ENCODE results near the gene SLC2A3.
"Not testable (repeated sequence)": the region's sequence is repeated elsewhere in the genome, so short reads cannot be mapped to it uniquely, and the experiment has no call there.

Gene SLC2A3

DNA sequence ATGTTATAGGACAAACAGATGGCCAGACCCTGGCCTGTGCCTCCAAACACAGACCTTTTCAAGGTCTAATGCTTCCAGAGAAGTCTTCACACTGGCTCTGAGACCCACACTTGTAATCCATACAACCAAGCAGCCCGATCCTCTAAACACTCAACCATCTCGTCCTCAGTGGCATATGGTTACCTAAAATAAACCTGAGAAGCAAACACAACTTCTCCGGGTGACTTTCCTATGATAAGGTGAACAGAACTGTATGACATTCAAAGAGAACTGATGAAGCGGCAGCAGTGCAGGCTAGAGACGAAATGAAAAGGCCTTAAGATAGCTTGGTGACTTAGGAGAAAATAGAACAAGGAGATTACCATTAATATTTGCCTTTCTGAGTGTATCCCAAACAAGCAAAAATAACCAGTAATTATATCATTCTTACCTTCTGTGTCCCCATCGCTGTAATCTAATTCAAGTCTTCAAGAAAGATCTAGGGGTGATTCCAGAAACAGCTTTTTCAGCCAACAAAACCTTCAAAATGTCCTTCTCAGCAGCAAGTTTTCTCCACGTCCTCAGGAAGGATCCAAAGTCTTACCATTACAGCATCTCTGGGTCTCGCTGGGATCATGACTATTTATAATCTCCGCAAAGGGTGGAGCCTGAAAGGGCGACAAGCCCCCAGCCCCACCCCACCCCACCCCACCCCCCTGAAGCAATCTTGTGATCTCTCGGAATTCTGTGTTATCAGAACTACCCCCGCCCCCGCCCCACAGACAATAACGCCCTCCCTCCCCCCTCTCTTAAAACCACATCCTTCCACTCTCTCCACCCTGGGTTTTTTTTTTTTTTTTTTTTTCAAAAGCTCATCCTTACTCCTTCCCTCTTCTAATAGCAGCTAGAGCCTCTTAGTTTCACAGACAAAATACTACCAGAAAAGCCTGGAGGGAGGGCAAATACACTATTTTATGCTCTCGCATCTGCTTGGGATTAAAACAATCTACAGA is at the start of gene SLC2A3:
Gene SLC2A3 (minus strand): TSS at position 598 of the 992 bp plus-strand sequence. CDS start 153 bp downstream, at position 445.
- peak; percentile 97 for DNase-seq

DNA sequence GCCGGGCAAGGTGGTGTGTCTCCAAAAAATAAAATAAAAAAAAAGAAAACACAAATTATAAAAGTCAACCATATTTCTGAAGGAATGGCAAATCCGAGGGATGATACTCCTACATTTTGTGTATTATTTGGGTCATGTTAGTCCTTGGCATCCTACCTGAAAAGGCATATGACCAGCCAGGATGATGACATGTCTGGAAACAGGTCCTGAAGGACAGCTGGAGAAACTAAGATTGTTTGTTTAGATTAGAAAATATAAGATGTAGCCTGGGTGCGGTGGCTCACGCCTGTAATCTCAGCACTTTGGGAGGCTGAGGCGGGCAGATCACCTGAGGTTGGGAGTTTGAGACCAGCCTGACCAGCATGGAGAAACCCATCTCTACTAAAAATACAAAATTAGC is 48.9 kb upstream of the SLC2A3 start:
- no peak for DNase-seq

DNA sequence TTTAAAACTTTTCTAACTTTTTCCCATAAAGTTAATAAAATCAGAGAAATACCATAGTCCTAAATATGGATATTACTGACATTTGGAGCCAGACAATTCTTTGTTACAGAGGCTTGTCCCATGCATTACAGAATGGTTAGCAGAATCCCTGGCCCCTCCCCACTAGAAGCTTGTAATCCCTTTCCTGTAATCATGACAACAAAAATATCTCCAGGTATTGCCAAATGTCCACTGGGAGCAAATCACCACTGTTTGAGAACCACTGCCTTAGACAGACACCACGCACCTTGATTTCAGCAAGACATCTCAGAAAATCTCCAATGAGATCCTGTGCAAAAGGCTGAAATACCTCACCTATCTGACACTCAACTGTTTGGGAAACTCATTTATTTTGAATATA is 47.5 kb upstream of the SLC2A3 start:
- DNase-seq: not testable (repeated sequence)

DNA sequence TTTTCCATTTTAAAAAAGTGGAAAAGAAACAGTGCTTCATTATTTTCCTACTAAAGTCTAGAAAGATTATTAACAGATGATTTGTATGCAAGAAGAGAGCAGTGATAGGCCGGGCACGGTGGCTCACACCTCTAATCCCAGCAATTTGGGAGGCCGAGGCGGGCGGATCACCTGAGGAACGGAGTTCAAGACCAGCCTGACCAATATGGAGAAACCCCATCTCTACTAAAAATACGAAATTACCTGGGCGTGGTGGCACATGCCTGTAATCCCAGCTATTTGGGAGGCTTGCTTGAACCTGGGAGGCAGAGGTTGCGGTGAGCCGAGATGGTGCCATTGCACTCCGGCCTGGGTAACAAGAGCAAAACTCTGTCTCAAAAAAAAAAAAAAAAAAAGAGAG is 47.0 kb upstream of the SLC2A3 start:
- not testable (repeated sequence) for DNase-seq

DNA sequence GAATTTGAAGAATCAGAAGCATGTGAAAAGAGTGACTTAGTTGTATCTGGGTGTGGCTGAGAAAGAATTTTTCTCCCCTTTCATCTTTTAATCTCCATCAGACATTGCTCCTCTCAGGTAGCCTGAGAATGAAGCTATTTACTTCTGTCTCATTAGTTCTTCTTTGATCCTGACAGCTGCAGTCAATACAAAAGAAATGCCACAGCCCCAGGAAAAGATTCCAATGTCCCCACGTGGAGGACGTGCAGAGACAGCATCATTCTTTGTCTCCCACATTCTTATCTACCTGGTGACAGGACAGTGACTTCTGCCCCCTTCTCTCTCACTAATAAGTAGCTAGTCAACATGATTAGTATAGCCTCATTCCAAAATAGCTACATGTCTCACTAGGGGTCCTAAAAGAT is 46.3 kb upstream of the SLC2A3 start:
- DNase-seq: not testable (repeated sequence)

DNA sequence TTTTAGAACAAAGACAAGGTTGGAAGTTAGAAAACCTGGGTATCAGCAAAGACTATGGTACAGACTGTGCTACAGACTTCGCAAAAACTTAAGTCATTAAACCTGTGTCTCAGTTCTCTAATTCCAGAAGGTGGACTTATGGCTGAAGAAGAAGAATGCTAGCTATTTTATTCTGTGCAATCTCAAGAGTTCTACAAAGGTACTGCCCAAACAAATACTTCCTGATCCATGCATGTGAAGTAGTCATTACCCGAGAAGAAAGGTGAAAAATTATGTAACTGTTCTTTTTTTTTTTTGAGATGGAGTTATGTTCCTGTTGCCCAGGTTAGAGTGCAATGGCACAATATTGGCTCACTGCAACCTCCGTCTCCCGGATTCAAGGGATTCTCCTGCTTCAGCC is 45.5 kb upstream of the SLC2A3 start:
- no peak for DNase-seq

DNA sequence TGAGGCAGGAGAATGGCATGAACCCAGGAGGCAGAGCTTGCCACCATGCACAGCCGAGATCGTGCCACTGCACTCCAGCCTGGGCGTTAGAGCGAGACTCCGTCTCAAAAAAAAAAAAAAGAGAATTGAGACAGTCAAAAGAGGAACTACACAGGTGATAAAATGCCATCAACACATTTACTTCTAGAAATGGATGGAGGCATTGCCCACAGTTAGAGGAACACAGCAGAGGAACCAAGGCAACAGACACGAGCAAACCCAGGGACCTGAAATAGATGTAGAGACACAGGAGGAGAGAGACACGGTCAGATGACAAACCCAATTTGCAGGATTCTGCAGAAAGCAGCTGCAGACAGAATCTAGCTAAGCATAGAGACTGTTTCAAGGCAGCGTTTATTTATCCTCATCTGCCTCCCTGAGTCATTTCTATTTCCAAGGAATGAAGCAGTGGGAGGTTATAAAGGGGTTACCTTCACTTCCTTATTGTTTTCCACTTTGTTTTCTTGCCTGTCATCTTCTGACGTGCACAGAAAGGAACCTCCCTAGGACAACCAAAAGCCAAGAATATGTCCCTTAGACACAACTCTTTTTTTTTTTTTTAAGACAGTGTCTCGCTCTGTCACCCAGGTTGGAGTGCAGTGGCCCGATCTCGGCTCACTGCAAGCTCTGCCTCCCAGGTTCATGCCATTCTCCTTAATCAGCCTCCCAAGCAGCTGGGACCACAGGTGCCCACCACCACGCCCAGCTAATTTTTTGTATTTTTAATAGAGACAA is 41.6 kb upstream of the SLC2A3 start:
- DNase-seq: not testable (repeated sequence)

DNA sequence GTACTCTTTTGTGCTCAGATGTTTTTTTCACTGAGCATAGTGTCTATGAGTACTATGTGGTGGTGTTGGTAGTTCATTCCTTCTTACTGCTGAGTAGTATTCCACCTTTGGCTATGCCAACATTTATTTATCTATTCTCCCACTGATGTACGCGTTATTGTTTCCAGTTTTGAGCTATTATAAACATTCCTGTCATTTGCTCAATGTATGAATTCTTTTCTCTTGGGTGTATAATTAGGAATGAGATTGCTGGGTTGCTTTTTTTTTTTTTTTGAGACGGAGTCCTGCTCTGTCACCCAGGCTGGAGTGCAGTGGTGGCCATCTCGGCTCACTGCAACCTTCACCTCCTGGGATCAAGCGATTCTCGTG is 37.5 kb upstream of the SLC2A3 start:
- no peak for DNase-seq

DNA sequence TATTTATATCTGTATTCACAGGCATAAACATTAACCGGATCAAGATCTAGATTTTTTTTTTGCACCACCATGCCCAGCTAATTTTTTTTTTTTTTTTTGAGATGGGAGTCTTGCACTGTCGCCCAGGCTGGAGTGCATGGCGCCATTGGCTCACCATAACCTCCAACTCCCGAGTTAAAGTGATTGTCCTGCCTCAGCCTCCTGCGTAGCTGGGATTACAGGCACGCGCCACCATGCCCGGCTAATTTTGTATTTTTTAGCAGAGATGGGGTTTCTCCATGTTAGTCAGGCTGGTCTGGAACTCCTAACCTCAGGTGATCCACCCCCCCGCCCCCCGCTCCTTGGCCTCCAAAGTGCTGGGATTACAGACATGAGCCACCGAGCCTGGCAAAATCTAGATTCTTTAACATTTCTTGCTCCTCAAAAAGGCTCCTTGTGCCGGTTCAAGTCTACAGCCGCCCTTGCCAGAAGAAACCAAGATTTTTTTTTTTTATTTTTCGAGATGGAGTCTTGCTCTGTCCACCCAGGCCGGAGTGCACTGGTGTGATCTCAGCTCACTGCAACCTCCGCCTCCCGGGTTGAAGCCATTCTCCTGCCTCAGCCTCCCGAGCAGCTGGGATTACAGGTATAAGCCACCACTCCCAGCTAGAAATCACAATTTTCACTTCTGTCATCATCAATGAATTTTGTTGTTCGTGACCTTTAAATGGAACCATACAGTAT is 36.9 kb upstream of the SLC2A3 start:
- no peak for DNase-seq

DNA sequence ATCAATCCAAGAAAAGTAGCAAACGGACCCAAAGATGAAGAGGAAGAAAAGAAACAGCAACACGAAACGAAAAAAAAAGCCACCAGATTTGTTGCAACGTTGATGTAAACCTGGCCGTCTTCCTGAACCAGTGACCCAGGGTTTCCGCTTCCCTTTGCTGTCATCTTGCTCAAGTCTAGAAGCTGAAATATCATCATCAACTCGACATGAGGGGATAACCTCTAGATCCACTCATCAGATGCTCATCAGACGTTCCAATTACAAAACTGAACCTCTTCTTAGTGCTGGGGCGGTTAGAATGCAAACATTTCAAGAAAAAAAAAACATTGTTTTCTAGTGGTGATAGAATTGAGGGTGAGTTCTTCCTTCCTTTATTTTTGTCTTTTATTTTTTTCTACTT is 36.3 kb upstream of the SLC2A3 start:
- not testable (repeated sequence) for DNase-seq

DNA sequence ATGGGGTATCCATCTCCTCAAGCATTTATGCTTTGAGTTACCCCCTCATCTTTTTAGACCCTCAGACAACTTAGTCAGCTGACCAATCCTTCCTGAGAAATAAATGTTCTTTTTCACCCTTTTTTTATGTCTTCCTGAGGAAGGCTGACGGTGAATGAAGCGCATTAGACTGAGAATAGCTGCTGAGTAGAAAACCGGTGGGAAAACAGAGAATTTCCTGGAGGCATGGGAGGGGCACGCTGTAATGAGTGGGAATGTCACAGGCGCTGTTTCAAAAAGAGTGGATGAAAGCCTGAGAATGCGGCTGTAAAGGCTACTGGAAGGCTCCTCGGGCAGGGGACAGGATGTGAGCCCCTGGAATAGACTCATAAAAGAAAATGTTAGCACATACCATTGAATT is 35.8 kb upstream of the SLC2A3 start:
- not testable (repeated sequence) for DNase-seq

DNA sequence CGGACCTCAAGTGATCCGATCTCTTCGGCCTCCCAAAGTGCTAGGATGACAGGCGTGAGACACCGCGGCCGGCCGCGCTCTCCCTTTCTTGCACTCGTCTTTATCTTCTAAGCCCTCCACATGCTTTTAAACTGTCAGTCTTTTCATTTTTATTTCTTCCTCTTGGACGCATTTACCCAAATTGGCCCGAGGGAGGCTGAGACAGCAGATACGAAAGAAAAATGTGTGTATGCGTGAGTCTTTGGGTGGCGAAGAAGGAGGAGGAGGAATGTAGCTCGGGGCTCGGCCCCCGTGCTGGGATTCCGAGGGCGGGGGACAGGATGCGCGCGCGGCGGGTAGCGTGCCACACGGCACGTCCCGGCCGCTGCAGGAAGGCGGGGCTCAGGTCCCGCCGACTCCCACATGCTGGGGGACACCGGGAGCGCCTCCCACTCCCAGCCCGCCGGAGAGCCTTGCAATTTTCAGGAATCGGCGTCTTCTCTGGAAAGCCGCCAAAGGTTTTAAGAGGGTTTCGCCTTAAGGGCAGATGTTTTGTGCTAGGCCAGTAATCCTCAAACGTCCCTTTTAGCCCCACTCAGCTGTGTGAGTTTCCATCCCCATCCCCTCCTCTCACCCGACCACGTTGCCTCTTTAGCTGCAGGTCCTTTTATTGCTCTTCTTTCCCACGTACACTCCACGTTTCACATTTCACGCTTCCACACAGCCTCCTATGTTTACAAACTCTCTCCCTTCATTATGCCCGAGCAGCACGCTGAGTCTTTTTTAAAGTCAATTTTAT is 34.7 kb upstream of the SLC2A3 start:
- peak; percentile 98 for DNase-seq

DNA sequence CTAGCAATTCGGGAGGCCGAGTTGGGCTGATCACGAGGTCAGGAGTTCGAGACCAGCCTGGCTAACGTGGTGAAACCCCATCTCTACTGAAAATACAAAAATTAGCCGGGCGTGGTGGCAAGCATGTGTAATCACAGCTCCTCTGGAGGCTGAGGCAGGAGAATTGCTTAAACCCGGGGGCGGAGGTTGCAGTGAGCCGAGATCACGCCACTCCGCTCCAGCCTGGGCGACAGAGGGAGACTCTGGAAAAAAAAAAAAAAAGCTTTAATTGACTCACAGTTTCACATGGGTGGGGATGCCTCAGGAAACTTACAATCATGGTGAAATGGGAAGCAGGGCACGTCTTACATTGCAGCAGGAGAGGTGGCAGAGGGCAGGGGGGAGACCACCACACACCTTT is 30.6 kb upstream of the SLC2A3 start:
- DNase-seq: no peak

DNA sequence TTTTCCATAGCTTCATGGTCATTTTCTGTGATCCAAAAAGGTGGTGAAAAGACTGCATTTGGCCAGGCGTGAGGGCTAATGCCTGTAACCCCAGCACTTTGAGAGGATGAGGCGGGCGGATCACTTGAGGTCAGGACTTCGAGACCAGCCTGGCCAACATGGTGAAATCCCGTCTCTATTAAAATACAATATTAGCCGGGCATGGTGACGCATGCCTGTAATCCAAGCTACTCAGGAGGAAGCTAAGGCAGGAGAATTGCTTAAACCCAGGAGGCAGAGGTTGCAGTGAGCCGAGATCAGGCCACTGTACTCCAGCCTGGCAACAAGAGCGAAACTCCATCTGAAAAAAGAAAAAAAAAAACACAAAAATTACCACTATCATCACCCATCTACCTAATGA is 28.7 kb upstream of the SLC2A3 start:
- not testable (repeated sequence) for DNase-seq

DNA sequence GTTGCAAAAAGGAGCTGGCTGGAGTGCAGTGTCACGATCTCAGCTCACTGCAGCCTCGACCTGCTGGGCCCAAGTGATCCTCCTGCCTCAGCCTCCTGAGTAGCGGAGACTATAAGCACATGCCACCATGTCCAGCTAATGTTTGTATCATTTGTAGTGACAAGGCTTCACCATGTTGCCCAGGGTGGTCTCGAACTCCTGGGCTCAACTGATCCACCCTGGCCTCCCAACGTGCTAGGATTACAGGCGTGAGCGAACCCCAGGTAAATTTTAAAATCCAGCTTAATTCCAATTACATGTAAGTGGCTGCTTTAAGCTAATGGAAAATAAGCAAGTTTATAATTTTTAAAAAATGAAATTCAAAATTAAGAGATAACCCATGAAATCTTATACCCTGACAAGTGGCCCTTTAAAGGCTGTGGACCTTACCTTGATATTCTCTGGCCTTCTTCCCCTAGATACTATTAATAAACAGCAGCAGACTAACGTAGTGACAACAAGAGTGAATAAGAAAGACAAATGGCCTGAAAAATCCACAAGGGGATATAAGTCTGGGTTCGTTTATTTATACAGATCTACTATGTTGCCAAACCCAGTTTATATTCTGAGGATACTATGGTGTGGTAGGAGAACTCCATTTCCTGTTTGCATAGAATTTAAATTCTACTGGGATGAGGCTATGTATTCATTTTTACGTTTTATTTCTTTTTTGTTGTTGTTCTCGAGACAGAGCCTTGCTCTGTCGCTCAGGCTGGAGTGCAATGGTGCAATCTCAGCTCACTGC is 25.6 kb upstream of the SLC2A3 start:
- peak; percentile 74 for DNase-seq

DNA sequence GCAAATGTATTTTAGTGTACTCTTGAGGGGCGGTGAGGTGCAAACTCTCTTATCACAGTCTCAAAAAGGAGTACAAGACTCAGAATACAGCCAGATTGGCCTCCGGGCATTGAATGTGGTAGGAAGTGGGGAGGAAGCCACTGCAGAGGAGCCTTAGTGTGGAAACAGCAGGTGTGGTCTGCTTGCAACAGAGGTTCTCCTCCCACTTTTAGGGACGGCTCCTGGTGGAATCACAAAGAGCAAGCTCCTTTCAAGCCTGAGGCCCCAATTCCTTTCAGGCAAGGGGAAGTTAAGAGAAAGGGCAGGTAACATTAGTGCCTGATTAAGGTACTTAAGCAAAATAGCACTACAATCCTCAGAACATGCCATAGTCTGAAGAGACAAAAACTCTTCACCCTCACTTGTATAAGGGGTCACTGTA is 23.7 kb upstream of the SLC2A3 start:
- no peak for DNase-seq

DNA sequence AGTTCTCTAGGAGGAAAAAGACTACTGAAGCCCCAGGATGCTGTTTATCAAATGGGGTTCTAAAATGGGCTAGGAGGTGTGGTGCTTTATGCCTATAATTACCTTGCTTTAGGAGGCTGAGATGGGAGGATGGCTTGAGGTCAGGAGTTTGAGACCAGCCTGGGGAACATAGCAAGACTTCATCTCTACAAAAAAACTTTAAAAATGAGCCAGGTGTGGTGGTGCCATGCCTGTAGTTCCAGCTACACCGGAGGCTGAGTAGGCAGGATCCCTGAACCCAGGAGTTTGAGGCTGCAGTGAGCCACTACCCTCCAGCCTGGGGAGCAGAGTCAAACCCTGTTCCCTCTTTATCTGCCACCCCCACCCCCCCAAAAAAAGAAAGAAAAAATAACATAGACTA is 23.3 kb upstream of the SLC2A3 start:
- DNase-seq: no peak

DNA sequence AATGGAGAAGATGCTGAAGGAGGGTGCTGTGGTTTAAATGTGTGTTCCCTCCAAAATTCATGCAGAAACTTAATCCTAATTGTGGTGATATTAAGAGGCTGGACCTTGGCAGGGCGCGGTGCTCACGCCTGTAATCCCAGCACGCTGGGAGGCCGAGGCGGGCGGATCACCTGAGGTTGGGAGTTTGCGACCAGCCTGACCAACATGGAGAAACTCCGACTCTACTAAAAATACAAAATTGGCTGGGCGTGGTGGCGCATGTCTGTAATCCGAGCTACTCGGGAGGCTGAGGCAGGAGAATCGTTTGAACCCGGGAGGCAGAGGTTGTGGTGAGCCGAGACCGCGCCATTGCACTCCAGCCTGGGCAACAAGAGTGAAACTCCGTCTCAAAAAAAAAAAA is 18.9 kb upstream of the SLC2A3 start:
- not testable (repeated sequence) for DNase-seq

DNA sequence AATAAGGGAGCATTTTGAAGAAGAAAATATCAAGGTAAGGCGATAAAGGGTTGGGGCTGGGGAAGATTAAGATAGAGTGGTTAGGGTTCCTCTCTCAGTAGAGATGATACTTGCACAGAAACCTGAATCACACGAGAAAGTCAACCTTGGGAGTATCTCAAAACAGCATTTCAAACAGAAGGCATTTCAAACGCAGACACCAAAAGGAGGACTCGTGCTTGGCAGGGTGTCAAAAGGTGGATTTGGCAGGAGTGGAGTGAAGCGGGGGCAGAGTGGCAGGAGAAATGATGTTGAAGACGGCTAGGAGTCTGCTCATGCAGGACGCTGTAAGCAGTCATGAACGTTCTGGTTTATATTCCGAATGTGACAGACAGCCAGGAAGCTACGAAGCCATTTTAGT is 18.4 kb upstream of the SLC2A3 start:
- DNase-seq: not testable (repeated sequence)

DNA sequence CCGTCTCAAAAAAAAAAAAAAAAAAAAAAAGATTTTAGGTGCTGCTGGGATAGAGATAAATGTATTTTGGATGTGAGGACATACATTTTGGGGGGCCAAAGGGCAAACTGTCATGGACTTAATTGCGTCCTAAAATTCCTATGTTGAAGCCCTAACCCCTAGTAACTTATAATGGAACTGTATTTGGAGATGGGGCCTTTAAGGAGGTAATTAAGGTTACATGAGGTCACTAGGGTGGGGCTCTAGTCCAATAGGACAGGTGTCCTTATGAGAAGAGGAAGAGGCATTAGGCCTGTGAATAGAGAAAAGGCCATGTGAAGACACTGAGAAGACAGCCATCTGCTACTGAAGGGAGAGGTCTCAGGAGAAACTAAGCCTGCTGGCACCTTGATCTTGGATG is 17.9 kb upstream of the SLC2A3 start:
- DNase-seq: not testable (repeated sequence)

DNA sequence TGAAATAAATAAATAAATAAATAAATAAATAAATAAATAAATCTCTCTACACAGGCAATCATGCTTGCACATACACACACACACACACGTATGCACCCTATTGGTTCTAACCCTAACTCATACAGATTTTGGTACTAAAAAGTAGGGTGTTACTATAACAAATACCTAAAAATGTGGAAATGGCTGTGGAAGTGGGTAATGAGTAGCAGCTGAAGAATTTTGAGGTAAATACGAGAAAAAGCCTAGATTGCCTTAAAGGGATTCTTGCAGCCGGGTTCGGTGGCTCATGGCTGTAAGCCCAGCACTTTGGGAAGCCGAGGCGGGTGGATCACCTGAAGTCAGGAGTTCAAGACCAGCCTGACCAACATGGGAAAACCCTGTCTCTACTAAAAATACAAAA is 15.7 kb upstream of the SLC2A3 start:
- DNase-seq: no peak

All from fibroblast of skin of right biceps (primary cell).